ENCODE measurements around the gene RCBTB2. TPM values are rescaled to one million over a fixed set of nuclear protein-coding genes. Genes with fewer than 3 reads are reported as not detected.

The RCBTB2 gene
- total RNA-seq, 6 experiments from 2014 or later, result 6.6 to 9.3 (median 7.5) TPM

DNA sequence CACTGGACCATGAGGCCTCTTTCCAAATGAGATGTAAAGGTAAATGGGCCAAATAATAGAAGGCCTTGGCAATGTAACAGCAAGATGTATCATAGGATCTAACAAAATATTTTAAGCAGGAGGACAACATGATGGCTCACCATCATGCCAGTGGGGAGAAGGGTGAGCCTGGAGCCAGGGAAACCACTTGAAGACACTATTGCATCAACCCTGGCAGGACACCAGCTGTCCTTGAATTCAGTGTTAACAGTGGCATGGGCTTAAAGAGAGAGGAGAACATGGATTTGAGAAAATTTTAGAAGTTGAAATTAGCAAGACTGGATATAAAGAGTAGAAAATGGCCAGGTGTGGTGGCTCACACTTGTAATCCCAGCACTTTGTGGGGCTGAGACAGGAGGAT is 6.7 kb upstream of the RCBTB2 start:
- H3K27me3 Mint-ChIP-seq (ENCODE audit: insufficient read depth), result peaks cover 4% of the 10 kb centered on the region
- H3K36me3 Mint-ChIP-seq (ENCODE audit: low read depth), result no peaks in the 10 kb centered on the region

DNA sequence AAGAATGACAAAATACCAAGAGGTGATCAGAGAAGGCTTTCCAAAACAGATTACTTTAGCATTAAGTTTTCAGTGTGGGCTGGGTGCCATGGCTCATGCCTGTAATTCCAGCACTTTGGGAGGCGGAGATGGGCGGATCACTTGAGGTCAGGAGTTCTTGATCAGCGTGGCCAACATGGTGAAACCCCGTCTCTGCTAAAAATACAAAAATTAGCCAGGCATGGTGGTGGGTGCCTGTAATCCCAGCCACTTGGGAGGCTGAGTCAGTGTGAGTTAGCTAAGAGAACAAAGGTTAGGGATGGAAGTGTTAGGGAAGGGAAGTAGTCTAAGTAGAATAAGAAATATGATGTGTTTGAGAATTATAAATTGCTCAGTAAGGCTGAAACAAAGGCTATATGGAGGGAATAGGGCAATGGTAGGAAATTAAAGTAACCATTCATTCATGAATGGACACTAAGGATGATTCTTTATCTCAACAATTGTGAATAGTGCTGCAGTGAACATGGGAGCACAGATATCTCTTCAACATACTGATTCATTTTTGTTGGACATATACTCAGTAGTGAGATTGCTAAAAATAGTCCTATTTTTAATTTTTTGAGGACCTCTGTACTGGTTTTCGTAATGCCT is 3.9 kb upstream of the RCBTB2 start:
- TF ChIP-seq, protein P1, sequence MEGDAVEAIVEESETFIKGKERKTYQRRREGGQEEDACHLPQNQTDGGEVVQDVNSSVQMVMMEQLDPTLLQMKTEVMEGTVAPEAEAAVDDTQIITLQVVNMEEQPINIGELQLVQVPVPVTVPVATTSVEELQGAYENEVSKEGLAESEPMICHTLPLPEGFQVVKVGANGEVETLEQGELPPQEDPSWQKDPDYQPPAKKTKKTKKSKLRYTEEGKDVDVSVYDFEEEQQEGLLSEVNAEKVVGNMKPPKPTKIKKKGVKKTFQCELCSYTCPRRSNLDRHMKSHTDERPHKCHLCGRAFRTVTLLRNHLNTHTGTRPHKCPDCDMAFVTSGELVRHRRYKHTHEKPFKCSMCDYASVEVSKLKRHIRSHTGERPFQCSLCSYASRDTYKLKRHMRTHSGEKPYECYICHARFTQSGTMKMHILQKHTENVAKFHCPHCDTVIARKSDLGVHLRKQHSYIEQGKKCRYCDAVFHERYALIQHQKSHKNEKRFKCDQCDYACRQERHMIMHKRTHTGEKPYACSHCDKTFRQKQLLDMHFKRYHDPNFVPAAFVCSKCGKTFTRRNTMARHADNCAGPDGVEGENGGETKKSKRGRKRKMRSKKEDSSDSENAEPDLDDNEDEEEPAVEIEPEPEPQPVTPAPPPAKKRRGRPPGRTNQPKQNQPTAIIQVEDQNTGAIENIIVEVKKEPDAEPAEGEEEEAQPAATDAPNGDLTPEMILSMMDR (IDR thresholded peaks at IDR 0.05), result no peak
- peaks cover 11% of the 10 kb centered on the region for H3K4me1 Mint-ChIP-seq (ENCODE audit: low read depth)
- H3K4me3 Mint-ChIP-seq, result no peak overlapping the region
- DNase-seq, result no peak
- no peaks in the 10 kb centered on the region for H3K9me3 Mint-ChIP-seq
- H3K27ac Mint-ChIP-seq, result no peak overlapping the region
- no peaks in the 10 kb centered on the region for H3K36me3 Mint-ChIP-seq (ENCODE audit: low read depth)
- H3K27me3 Mint-ChIP-seq (ENCODE audit: insufficient read depth), result peaks cover 4% of the 10 kb centered on the region

More for the DNA sequence above, 6.7 kb upstream of the RCBTB2 start:
- no peak for DNase-seq
- Mint-ChIP-seq H3K4me1 (ENCODE audit: low read depth) (peaks cover 8% of the 10 kb centered on the region; the same call in 1 of the 2 replicates), H3K4me3 (no peak overlapping the region), H3K9me3 (no peaks in the 10 kb centered on the region), H3K27ac (no peak overlapping the region)
- TF ChIP-seq, protein P1 (IDR thresholded peaks at IDR 0.05), result no peak

DNA sequence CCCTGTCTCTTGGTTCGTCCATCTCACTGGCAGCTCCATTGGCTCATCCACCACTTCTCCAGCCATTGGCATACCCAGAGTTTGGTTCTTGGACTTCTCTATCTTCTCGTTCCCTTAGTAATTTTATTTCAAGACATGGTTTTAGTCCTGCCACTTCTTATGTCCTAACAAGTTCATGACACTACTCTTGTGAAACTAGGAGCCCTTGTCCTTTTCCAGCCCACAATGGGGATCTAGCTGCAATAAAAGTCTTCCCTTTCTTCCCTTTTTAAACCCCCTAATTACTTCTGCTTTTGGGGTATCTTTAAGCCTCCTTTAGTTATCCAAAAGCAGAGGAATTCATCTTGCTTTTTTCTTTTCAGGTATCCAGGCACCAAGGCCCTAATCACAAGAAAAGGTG is 2.9 kb upstream of the RCBTB2 start:
- H3K27me3 Mint-ChIP-seq (ENCODE audit: insufficient read depth), result peaks cover 4% of the 10 kb centered on the region
- peaks cover 18% of the 10 kb centered on the region for H3K4me1 Mint-ChIP-seq (ENCODE audit: low read depth)
- no peak overlapping the region for H3K27ac Mint-ChIP-seq
- TF ChIP-seq, protein P1 (IDR thresholded peaks at IDR 0.05), result no peak
- H3K4me3 Mint-ChIP-seq, result no peak overlapping the region
- H3K9me3 Mint-ChIP-seq, result no peaks in the 10 kb centered on the region
- no peak for DNase-seq
- no peaks in the 10 kb centered on the region for H3K36me3 Mint-ChIP-seq (ENCODE audit: low read depth)

DNA sequence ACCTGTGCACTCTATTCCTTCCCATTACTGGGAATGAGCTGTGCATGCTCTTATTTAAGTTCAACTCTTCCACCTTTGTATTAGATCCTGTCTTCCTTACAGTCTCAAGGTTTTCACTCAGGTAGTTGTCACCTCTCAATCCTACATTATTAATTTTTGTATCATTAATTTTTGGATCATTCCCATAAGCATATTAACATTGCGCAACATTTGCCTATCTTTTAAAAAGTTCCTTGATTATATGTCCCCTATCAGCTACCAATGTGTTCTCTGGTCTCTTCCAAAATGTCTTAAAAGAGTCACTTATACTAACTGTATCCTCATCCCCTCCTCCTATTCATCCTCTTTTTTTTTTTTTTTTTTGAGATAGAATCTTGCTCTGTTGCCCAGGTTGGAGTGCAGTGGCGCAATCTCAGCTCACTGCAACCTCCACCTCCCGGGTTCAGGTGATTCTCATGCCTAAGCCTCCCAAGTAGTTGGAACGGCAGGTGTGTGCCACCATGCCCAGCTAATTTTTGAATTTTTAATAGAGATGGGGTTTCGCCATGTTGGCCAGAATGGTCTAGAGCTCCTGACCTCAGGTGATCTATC is 2.1 kb upstream of the RCBTB2 start:
- Mint-ChIP-seq H3K27ac (no peak overlapping the region), H3K4me1 (ENCODE audit: low read depth) (peaks cover 18% of the 10 kb centered on the region), H3K4me3 (no peak overlapping the region), H3K27me3 (ENCODE audit: insufficient read depth) (peaks cover 4% of the 10 kb centered on the region), H3K36me3 (ENCODE audit: low read depth) (no peaks in the 10 kb centered on the region), H3K9me3 (no peaks in the 10 kb centered on the region)
- TF ChIP-seq, protein P1 (IDR thresholded peaks at IDR 0.05), result no peak
- DNase-seq, result no peak

DNA sequence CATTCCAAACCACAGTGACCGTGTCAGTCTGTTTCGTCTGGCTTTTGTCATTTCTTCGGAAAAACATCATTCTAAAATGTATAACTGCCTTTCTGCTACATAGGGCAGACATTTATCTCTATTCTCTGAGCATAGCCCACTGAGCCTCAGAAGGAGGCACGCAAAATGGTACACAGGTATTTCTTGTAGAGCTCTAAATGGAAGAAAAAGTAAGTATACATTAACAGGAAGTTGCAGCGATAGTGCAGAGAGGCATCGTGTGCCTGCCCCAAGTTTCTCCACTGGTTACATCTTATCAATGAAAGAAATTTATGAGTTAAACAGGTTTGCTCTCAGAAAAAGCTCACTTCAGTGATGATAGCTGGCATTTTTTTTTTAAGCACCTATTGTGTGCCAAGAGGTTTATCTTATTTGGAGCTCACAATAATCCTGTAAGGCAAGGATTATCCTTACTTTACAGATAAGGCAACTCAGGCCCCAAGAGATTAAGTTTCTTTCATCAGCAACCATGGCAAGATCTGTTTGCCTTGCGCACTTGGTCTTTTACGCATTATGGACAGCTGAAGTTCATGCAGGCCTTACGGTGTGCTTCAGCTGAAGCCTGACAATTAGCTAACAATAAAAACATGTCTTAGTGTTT is 1.2 kb upstream of the RCBTB2 start:
- no peaks in the 10 kb centered on the region for H3K9me3 Mint-ChIP-seq
- no peaks in the 10 kb centered on the region; the same call in none of the 2 replicates for H3K27me3 Mint-ChIP-seq (ENCODE audit: insufficient read depth)
- TF ChIP-seq, protein P1 (IDR thresholded peaks at IDR 0.05), result no peak
- no peak overlapping the region for H3K4me3 Mint-ChIP-seq
- peak overlapping the region; percentile 98; the same call in 1 of the 2 replicates for H3K27ac Mint-ChIP-seq
- H3K36me3 Mint-ChIP-seq (ENCODE audit: low read depth), result no peaks in the 10 kb centered on the region
- no peak for DNase-seq
- H3K4me1 Mint-ChIP-seq (ENCODE audit: low read depth), result peaks cover 18% of the 10 kb centered on the region

Data from HFFc6 (cell line).